ENCODE data around the gene WDR37. TPM values are rescaled to one million over a fixed set of nuclear protein-coding genes. Genes with fewer than 3 reads are reported as not detected.

The WDR37 gene
- total RNA-seq, 1 experiment from 2014 or later, result 4.5 TPM

DNA sequence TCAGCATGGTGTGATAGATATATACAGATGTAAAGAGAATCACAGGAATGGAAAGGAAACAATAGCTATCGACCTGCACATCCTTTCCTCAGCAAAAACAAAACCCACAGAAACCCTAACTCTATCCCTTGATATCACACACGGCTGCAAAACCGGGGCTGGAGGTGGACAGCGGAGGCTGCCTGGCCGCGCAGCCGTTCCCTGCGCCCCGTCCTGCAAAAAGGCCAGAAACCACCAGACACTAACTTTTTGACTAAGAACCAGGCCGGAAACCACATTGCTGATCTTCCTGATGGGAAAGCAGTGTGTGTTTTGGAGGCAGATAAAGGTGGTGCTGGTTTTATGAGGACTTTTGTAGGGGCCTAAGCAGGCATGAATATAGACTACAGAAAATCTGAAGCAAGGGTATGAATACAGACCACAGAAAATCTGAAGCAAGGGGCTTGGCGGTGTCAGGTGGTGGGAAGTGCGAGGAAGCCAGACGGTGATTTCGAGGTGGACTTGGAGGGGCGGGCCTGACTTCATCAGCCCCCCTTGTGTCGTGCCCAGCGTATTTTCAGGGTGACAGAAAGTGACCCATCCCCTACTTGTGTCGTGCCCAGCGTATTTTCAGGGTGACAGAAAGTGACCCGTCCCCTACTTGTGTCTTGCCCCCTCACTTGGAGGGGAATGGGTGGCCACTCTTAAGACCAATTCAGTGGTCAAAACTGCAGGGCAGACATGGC is 123.3 kb downstream of the WDR37 start:
- Histone ChIP-seq H3K4me2 (ENCODE audit: low read length) (no peak overlapping the region), H2AFZ (ENCODE audit: low read length) (no peak overlapping the region), H3K79me2 (ENCODE audit: low read length) (no peaks in the 10 kb centered on the region), H3K9me2 (replicated peaks; ENCODE audit: low read length) (no peaks in the 10 kb centered on the region), H3K36me3 (ENCODE audit: low read depth, low read length) (no peaks in the 10 kb centered on the region), H4K20me1 (ENCODE audit: low read length) (no peaks in the 10 kb centered on the region), H3K9me3 (ENCODE audit: low read length) (no peaks in the 10 kb centered on the region), H3F3A (ENCODE audit: low read length, unreplicated experiment) (no peaks in the 10 kb centered on the region), H3K4me3 (ENCODE audit: low read length) (no peak overlapping the region), H3K4me1 (ENCODE audit: insufficient read depth, low read length) (no peaks in the 10 kb centered on the region), H3K27me3 (ENCODE audit: low read length) (peaks cover 26% of the 10 kb centered on the region; the same call in 1 of the 2 replicates), H3K9ac (ENCODE audit: low read length) (no peak overlapping the region), H3K27ac (ENCODE audit: low read length) (no peak overlapping the region)
- no peak for ATAC-seq
- ChIA-PET POLR2A (ENCODE audit: unreplicated experiment) (no interaction called here), CTCF (no interaction called here)
- TF ChIP-seq EZH2phosphoT487 (IDR thresholded peaks at IDR 0.05; ENCODE audit: borderline replicate concordance, low read length) (no peak), EZH2 (IDR thresholded peaks at IDR 0.05; ENCODE audit: low read length, unreplicated experiment) (no peak)
- TF ChIP-seq, protein P1, sequence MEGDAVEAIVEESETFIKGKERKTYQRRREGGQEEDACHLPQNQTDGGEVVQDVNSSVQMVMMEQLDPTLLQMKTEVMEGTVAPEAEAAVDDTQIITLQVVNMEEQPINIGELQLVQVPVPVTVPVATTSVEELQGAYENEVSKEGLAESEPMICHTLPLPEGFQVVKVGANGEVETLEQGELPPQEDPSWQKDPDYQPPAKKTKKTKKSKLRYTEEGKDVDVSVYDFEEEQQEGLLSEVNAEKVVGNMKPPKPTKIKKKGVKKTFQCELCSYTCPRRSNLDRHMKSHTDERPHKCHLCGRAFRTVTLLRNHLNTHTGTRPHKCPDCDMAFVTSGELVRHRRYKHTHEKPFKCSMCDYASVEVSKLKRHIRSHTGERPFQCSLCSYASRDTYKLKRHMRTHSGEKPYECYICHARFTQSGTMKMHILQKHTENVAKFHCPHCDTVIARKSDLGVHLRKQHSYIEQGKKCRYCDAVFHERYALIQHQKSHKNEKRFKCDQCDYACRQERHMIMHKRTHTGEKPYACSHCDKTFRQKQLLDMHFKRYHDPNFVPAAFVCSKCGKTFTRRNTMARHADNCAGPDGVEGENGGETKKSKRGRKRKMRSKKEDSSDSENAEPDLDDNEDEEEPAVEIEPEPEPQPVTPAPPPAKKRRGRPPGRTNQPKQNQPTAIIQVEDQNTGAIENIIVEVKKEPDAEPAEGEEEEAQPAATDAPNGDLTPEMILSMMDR (conservative IDR thresholded peaks at IDR 0.05; ENCODE audit: low read depth, low read length), result no peak
- intact Hi-C loops (cut with micrococcal nuclease), result no loop called here
- no TSS peak for BruUV-seq (replicated peaks)
- no peak for DNase-seq

DNA sequence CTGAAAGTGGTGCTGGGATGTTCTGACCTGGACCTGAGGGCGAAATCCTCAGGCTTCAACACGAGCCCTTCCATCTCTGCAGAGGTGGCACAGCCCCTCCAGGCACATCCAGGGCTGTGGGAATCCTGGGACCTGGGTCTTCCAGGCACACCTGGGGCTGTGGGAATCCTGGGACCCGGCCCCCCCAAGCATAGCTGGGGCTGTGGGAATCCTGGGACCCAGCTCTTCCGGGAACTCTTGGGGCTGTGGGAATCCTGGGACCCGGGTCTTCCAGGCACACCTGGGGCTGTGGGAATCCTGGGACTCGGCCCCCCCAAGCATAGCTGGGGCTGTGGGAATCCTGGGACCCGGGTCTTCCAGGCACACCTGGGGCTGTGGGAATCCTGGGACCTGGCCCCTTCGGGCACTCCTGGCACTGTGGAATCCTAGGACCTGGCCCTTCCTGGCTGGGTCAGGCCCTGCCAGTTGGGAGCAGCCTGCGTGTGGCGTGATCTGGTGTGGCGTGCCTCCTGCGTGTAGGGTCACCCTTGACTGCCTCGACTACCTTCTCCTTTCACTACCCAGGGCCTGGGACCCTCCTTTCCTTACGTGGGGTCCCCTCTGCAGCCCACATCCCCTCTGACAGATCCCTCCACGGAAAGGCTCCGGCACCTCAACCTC is 124.0 kb downstream of the WDR37 start:
- no peaks in the 10 kb centered on the region for H3K4me1 ChIP-seq (ENCODE audit: insufficient read depth, low read length)
- H3K36me3 ChIP-seq (ENCODE audit: low read depth, low read length), result no peaks in the 10 kb centered on the region
- intact Hi-C loops (cut with micrococcal nuclease), result no loop called here
- no peak overlapping the region for H3K4me2 ChIP-seq (ENCODE audit: low read length)
- H3K79me2 ChIP-seq (ENCODE audit: low read length), result no peaks in the 10 kb centered on the region
- no peaks in the 10 kb centered on the region for H3K9me2 ChIP-seq (replicated peaks; ENCODE audit: low read length)
- DNase-seq (no peak), ATAC-seq (no peak)
- no peak overlapping the region for H3K4me3 ChIP-seq (ENCODE audit: low read length)
- no peaks in the 10 kb centered on the region for H4K20me1 ChIP-seq (ENCODE audit: low read length)
- H3K9me3 ChIP-seq (ENCODE audit: low read length), result no peaks in the 10 kb centered on the region
- TF ChIP-seq, protein P1 (conservative IDR thresholded peaks at IDR 0.05; ENCODE audit: low read depth, low read length), result no peak
- no peak for TF ChIP-seq EZH2 (IDR thresholded peaks at IDR 0.05; ENCODE audit: low read length, unreplicated experiment)
- no peaks in the 10 kb centered on the region for H3F3A ChIP-seq (ENCODE audit: low read length, unreplicated experiment)
- CTCF ChIA-PET, result no interaction called here
- no peak overlapping the region for H3K9ac ChIP-seq (ENCODE audit: low read length)
- H3K27ac ChIP-seq (ENCODE audit: low read length), result no peak overlapping the region
- POLR2A ChIA-PET (ENCODE audit: unreplicated experiment), result no interaction called here
- H2AFZ ChIP-seq (ENCODE audit: low read length), result no peak overlapping the region
- peaks cover 26% of the 10 kb centered on the region; the same call in 1 of the 2 replicates for H3K27me3 ChIP-seq (ENCODE audit: low read length)
- no TSS peak for BruUV-seq (replicated peaks)

DNA sequence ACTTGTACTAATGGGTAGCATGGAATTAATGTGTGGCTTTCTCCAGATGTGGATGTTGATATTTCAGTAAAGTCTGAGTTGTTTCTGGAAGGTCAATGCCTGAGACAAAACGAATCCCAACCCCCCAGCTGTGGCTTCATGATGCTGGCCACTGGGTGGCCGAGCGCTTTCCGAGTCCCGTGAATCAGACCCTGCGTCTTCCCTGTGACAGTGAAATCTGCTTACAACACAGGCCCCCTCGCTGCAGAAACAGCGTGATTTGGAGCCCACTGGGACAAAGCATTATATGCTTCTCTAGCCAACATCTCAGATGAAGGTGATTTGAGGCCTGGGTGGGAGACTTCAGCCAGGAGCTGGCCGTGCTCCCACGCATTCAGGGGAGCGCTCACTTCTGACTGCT is 124.7 kb downstream of the WDR37 start:
- ChIA-PET CTCF (no interaction called here), POLR2A (ENCODE audit: unreplicated experiment) (interaction anchor here (0.6 kb wide), 1 partner anchor 180 kb away, joined by 4 read pairs; no protein-coding TSS in a partner anchor)
- no peak overlapping the region for H3K4me3 ChIP-seq (ENCODE audit: low read length)
- DNase-seq (no peak), ATAC-seq (no peak)
- no peaks in the 10 kb centered on the region for H4K20me1 ChIP-seq (ENCODE audit: low read length)
- no peaks in the 10 kb centered on the region for H3K4me1 ChIP-seq (ENCODE audit: insufficient read depth, low read length)
- intact Hi-C loops (cut with micrococcal nuclease), result no loop called here
- H3K36me3 ChIP-seq (ENCODE audit: low read depth, low read length), result no peaks in the 10 kb centered on the region
- H3K27ac ChIP-seq (ENCODE audit: low read length), result no peak overlapping the region
- BruUV-seq (replicated peaks), result no TSS peak
- TF ChIP-seq, protein P1 (conservative IDR thresholded peaks at IDR 0.05; ENCODE audit: low read depth, low read length), result no peak
- no peak for TF ChIP-seq EZH2phosphoT487 (IDR thresholded peaks at IDR 0.05; ENCODE audit: borderline replicate concordance, low read length)
- no peak for TF ChIP-seq EZH2 (IDR thresholded peaks at IDR 0.05; ENCODE audit: low read length, unreplicated experiment)
- H3K4me2 ChIP-seq (ENCODE audit: low read length), result no peak overlapping the region
- no peaks in the 10 kb centered on the region for H3K9me2 ChIP-seq (replicated peaks; ENCODE audit: low read length)
- no peaks in the 10 kb centered on the region for H3K79me2 ChIP-seq (ENCODE audit: low read length)
- H3K9ac ChIP-seq (ENCODE audit: low read length), result no peak overlapping the region
- peaks cover 26% of the 10 kb centered on the region; the same call in 1 of the 2 replicates for H3K27me3 ChIP-seq (ENCODE audit: low read length)
- no peak overlapping the region for H2AFZ ChIP-seq (ENCODE audit: low read length)
- no peaks in the 10 kb centered on the region for H3K9me3 ChIP-seq (ENCODE audit: low read length)
- no peaks in the 10 kb centered on the region for H3F3A ChIP-seq (ENCODE audit: low read length, unreplicated experiment)
